WTC11 (cell line): ENCODE measurements around the gene FAM187B. TPM values are rescaled to one million over a fixed set of nuclear protein-coding genes. Genes with fewer than 3 reads are reported as not detected.

Experiments used
- ATAC-seq: fragments of 200-7000 bp; cut with Tn5 transposase; 2 replicates; pipeline ENCODE4 v1.10.0; 2021; ENCODE audit warnings: mild to moderate bottlenecking, moderate library complexity
- CTCF ChIA-PET: fragments of 300-600 bp; sonication (Branson Sonifier 250); formaldehyde crosslinking; loops from one replicate; lab custom pipeline; 2021; ENCODE audit warnings: antibody characterized with exemption; lab: Charles Lee
- POLR2A ChIA-PET: fragments of 350-600 bp; sonication (Branson Sonifier 250); formaldehyde crosslinking; loops from one replicate; lab custom pipeline; 2021; ENCODE audit warnings: antibody characterized with exemption; lab: Charles Lee
- DNase-seq: peaks from one replicate; pipeline ENCODE4 v3.0.0; 2021; ENCODE audit warnings: low spot score
- H3K27ac Mint-ChIP-seq: 2 replicates; pipeline ENCODE4 v1.8.0; 2021; ENCODE audit warnings: mixed read lengths
- H3K27me3 Mint-ChIP-seq: 2 replicates; pipeline ENCODE4 v1.8.0; 2021; ENCODE audit warnings: low read depth, mild to moderate bottlenecking, moderate library complexity, mixed read lengths
- H3K36me3 Mint-ChIP-seq: 2 replicates; pipeline ENCODE4 v1.8.0; 2021; ENCODE audit warnings: mixed read lengths
- H3K4me1 Mint-ChIP-seq: 2 replicates; pipeline ENCODE4 v1.8.0; 2022; ENCODE audit warnings: mixed read lengths
- H3K4me3 Mint-ChIP-seq: 2 replicates; pipeline ENCODE4 v1.8.0; 2021; ENCODE audit warnings: mild to moderate bottlenecking, moderate library complexity, mixed read lengths
- H3K9me3 Mint-ChIP-seq: 2 replicates; pipeline ENCODE4 v1.8.0; 2021; ENCODE audit warnings: mixed read lengths
- CBFB ChIP-seq: sonication (generic); formaldehyde crosslinking; IDR thresholded peaks from 2 replicates; pipeline ENCODE4 v1.8.1; 2022; ENCODE audit warnings: mild to moderate bottlenecking, low read depth, missing genetic modification reagents
- GTF2I ChIP-seq: fragments of 250-450 bp; sonication (Bioruptor Pico); conservative IDR thresholded peaks from 2 replicates; pipeline ENCODE4 v1.4.0; 2021; ENCODE audit warnings: mild to moderate bottlenecking
- NFATC4 ChIP-seq: fragments of 250-450 bp; sonication (Bioruptor Pico); IDR thresholded peaks from 2 replicates; pipeline ENCODE4 v1.9.0; 2021; ENCODE audit warnings: mild to moderate bottlenecking
- SMAD3 ChIP-seq: sonication (generic); formaldehyde crosslinking; IDR thresholded peaks from 2 replicates; pipeline ENCODE4 v1.8.0; 2022; ENCODE audit warnings: missing genetic modification reagents, mild to moderate bottlenecking, borderline replicate concordance
- SMAD4 ChIP-seq: sonication (generic); formaldehyde crosslinking; IDR thresholded peaks from 2 replicates; pipeline ENCODE4 v1.8.0; 2022; ENCODE audit warnings: mild to moderate bottlenecking, missing genetic modification reagents
- TEAD1 ChIP-seq: sonication (generic); formaldehyde crosslinking; IDR thresholded peaks from 2 replicates; pipeline ENCODE4 v1.8.0; 2022; ENCODE audit warnings: mild to moderate bottlenecking, missing genetic modification reagents
- USF1 ChIP-seq: sonication (generic); formaldehyde crosslinking; IDR thresholded peaks from 2 replicates; pipeline ENCODE4 v1.8.0; 2022; ENCODE audit warnings: mild to moderate bottlenecking, missing genetic modification reagents
- ZMAT4 ChIP-seq: fragments of 250-450 bp; sonication (Bioruptor Pico); IDR thresholded peaks from 2 replicates; pipeline ENCODE4 v1.9.0; 2021; ENCODE audit warnings: mild to moderate bottlenecking
- ZNF219 ChIP-seq: sonication (generic); formaldehyde crosslinking; IDR thresholded peaks from 2 replicates; pipeline ENCODE4 v1.8.0; 2023; ENCODE audit warnings: missing genetic modification reagents, mild to moderate bottlenecking, borderline replicate concordance
- ZNF396 ChIP-seq: fragments of 250-450 bp; sonication (Bioruptor Pico); IDR thresholded peaks from 2 replicates; pipeline ENCODE4 v1.8.0; 2021; ENCODE audit warnings: mild to moderate bottlenecking, moderate library complexity, borderline replicate concordance
- total RNA-seq: library from RNA; stranded (reverse); gene quantifications from 3 replicates; pipeline ENCODE4 v1.2.3, GENCODE V29; 2021
- TF ChIP-seq, protein P1 (sequence below): fragments of 250-450 bp; sonication (Bioruptor Pico); IDR thresholded peaks from 2 replicates; pipeline ENCODE4 v1.9.0; 2021; ENCODE audit warnings: mild to moderate bottlenecking, borderline replicate concordance
- TF ChIP-seq, protein P2 (sequence below): sonication (generic); formaldehyde crosslinking; IDR thresholded peaks from 2 replicates; pipeline ENCODE4 v1.8.0; 2022; ENCODE audit warnings: mild to moderate bottlenecking, missing genetic modification reagents
- TF ChIP-seq, protein P3 (sequence below): sonication (generic); formaldehyde crosslinking; IDR thresholded peaks from 2 replicates; pipeline ENCODE4 v1.8.1; 2022; ENCODE audit warnings: mild to moderate bottlenecking, missing genetic modification reagents, moderate library complexity, borderline replicate concordance
- TF ChIP-seq, protein P4 (sequence below): sonication (generic); formaldehyde crosslinking; IDR thresholded peaks from 2 replicates; pipeline ENCODE4 v1.8.1; 2023; ENCODE audit warnings: mild to moderate bottlenecking, missing genetic modification reagents
- TF ChIP-seq, protein P5 (sequence below): sonication (generic); formaldehyde crosslinking; conservative IDR thresholded peaks from 2 replicates; pipeline ENCODE4 v1.8.1; 2022; ENCODE audit warnings: mild to moderate bottlenecking, missing genetic modification reagents
- TF ChIP-seq, protein P6 (sequence below): sonication (generic); formaldehyde crosslinking; IDR thresholded peaks from 2 replicates; pipeline ENCODE4 v1.8.1; 2023; ENCODE audit warnings: mild to moderate bottlenecking, moderate library complexity, missing genetic modification reagents

The FAM187B gene
- total RNA-seq, 1 experiment from 2014 or later = 0.20 TPM

GRCh38 chr19:35261356-35262100, 33.0 kb upstream of the FAM187B start (continued):
- TF ChIP-seq, protein P1, sequence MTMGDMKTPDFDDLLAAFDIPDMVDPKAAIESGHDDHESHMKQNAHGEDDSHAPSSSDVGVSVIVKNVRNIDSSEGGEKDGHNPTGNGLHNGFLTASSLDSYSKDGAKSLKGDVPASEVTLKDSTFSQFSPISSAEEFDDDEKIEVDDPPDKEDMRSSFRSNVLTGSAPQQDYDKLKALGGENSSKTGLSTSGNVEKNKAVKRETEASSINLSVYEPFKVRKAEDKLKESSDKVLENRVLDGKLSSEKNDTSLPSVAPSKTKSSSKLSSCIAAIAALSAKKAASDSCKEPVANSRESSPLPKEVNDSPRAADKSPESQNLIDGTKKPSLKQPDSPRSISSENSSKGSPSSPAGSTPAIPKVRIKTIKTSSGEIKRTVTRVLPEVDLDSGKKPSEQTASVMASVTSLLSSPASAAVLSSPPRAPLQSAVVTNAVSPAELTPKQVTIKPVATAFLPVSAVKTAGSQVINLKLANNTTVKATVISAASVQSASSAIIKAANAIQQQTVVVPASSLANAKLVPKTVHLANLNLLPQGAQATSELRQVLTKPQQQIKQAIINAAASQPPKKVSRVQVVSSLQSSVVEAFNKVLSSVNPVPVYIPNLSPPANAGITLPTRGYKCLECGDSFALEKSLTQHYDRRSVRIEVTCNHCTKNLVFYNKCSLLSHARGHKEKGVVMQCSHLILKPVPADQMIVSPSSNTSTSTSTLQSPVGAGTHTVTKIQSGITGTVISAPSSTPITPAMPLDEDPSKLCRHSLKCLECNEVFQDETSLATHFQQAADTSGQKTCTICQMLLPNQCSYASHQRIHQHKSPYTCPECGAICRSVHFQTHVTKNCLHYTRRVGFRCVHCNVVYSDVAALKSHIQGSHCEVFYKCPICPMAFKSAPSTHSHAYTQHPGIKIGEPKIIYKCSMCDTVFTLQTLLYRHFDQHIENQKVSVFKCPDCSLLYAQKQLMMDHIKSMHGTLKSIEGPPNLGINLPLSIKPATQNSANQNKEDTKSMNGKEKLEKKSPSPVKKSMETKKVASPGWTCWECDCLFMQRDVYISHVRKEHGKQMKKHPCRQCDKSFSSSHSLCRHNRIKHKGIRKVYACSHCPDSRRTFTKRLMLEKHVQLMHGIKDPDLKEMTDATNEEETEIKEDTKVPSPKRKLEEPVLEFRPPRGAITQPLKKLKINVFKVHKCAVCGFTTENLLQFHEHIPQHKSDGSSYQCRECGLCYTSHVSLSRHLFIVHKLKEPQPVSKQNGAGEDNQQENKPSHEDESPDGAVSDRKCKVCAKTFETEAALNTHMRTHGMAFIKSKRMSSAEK (CRISPR knock-in tag) = no peak
- TF ChIP-seq ZMAT4 = no peak
- TF ChIP-seq, protein P2, sequence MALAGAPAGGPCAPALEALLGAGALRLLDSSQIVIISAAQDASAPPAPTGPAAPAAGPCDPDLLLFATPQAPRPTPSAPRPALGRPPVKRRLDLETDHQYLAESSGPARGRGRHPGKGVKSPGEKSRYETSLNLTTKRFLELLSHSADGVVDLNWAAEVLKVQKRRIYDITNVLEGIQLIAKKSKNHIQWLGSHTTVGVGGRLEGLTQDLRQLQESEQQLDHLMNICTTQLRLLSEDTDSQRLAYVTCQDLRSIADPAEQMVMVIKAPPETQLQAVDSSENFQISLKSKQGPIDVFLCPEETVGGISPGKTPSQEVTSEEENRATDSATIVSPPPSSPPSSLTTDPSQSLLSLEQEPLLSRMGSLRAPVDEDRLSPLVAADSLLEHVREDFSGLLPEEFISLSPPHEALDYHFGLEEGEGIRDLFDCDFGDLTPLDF (CRISPR knock-in tag) = no peak
- no peak for TF ChIP-seq GTF2I (CRISPR knock-in tag)
- TF ChIP-seq, protein P3, sequence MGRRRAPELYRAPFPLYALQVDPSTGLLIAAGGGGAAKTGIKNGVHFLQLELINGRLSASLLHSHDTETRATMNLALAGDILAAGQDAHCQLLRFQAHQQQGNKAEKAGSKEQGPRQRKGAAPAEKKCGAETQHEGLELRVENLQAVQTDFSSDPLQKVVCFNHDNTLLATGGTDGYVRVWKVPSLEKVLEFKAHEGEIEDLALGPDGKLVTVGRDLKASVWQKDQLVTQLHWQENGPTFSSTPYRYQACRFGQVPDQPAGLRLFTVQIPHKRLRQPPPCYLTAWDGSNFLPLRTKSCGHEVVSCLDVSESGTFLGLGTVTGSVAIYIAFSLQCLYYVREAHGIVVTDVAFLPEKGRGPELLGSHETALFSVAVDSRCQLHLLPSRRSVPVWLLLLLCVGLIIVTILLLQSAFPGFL (CRISPR knock-in tag) = no peak
- no peak for TF ChIP-seq SMAD3 (CRISPR knock-in tag)
- no peak for TF ChIP-seq USF1 (CRISPR knock-in tag)
- no peak for TF ChIP-seq CBFB
- TF ChIP-seq NFATC4 (CRISPR knock-in tag) = no peak
- no peak for TF ChIP-seq SMAD4 (CRISPR knock-in tag)

DNA sequence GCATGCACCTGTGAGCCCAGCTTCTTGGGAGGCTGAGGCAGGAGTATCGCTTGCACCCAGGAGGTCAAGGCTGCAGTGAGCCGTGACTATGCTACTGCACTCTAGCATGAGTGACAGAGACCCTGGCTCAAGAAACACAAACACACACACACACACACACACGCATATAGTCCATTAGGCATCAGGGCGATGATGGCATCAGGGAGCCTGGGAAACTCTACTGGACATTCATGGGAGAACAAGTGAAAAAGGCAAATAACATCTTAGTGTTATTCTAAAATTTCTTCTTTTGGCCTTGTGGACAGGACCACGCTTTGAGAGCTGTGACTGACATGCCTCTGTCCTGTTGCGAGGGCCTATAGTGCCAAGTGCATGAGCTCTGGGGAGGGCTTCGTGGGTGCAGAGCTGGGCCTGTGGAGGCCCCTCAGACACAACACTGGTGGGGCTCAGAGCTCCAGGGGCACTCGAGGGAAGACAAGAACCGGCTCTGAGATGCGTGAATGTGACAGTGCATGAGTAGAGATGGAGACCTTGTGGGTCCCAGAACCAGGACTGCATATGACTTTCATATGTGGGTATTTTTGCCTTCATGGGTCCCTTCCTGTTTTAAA, 32.3 kb upstream of the FAM187B start:
- CTCF ChIA-PET = interaction anchor here (0.6 to 1.3 kb wide), 3 partner anchors 9 to 118 kb away, joined by 3 to 4 read pairs (median 4); partner anchors contain the start of gene FXYD7
- DNase-seq = peak; percentile 0
- POLR2A ChIA-PET = interaction anchor here (1.0 kb wide), 1 partner anchor 9 kb away, joined by 3 read pairs; no protein-coding TSS in a partner anchor

More for the DNA sequence above, 32.3 kb upstream of the FAM187B start:
- Mint-ChIP-seq H3K27ac (peak overlapping the region; percentile 63; the same call in 1 of the 2 replicates), H3K4me3 (no peak overlapping the region), H3K4me1 (peaks cover 7% of the 10 kb centered on the region; the same call in 1 of the 2 replicates), H3K9me3 (no peaks in the 10 kb centered on the region), H3K36me3 (peaks cover 29% of the 10 kb centered on the region), H3K27me3 (no peaks in the 10 kb centered on the region)
- no peak for ATAC-seq
- TF ChIP-seq, protein P4, sequence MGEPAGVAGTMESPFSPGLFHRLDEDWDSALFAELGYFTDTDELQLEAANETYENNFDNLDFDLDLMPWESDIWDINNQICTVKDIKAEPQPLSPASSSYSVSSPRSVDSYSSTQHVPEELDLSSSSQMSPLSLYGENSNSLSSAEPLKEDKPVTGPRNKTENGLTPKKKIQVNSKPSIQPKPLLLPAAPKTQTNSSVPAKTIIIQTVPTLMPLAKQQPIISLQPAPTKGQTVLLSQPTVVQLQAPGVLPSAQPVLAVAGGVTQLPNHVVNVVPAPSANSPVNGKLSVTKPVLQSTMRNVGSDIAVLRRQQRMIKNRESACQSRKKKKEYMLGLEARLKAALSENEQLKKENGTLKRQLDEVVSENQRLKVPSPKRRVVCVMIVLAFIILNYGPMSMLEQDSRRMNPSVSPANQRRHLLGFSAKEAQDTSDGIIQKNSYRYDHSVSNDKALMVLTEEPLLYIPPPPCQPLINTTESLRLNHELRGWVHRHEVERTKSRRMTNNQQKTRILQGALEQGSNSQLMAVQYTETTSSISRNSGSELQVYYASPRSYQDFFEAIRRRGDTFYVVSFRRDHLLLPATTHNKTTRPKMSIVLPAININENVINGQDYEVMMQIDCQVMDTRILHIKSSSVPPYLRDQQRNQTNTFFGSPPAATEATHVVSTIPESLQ (CRISPR knock-in tag) = no peak
- TF ChIP-seq, protein P5, sequence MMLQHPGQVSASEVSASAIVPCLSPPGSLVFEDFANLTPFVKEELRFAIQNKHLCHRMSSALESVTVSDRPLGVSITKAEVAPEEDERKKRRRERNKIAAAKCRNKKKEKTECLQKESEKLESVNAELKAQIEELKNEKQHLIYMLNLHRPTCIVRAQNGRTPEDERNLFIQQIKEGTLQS (CRISPR knock-in tag) = no peak
- TF ChIP-seq TEAD1 (no peak), ZNF396 (CRISPR knock-in tag) (no peak), ZNF219 (CRISPR knock-in tag) (no peak), USF1 (CRISPR knock-in tag) (no peak)
- TF ChIP-seq, protein P6, sequence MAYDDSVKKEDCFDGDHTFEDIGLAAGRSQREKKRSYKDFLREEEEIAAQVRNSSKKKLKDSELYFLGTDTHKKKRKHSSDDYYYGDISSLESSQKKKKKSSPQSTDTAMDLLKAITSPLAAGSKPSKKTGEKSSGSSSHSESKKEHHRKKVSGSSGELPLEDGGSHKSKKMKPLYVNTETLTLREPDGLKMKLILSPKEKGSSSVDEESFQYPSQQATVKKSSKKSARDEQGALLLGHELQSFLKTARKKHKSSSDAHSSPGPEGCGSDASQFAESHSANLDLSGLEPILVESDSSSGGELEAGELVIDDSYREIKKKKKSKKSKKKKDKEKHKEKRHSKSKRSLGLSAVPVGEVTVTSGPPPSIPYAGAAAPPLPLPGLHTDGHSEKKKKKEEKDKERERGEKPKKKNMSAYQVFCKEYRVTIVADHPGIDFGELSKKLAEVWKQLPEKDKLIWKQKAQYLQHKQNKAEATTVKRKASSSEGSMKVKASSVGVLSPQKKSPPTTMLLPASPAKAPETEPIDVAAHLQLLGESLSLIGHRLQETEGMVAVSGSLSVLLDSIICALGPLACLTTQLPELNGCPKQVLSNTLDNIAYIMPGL (CRISPR knock-in tag) = no peak
